ENCODE results near the gene DNAH6.

GRCh38 chr2:84701880-84702279 lies 185.6 kb downstream of the DNAH6 start:
- TF ChIP-seq CTCF (IDR thresholded peaks at IDR 0.05 in 2 of 3, conservative IDR thresholded peaks at IDR 0.05 in 1 of 3; ENCODE audit: borderline replicate concordance in 1 of 3, insufficient read depth in 1 of 3, low read depth in 2 of 3, low read length in 2 of 3) (no peak), POLR2AphosphoS5 (IDR thresholded peaks at IDR 0.05; ENCODE audit: low read depth, low read length) (no peak), POLR2A (IDR thresholded peaks at IDR 0.05; ENCODE audit: borderline replicate concordance, extremely low read depth, insufficient read depth, insufficient read length) (no peak), RAD21 (IDR thresholded peaks at IDR 0.05; ENCODE audit: low read depth) (no peak), EZH2phosphoT487 (IDR thresholded peaks at IDR 0.05; ENCODE audit: borderline replicate concordance) (no peak), MAX (IDR thresholded peaks at IDR 0.05) (no peak)
